GM12874 (cell line): Measurements from ENCODE around the gene MRPL41.

Experiments used
- TF ChIP-seq, protein P1 (sequence below): IDR thresholded peaks from 2 replicates; pipeline ENCODE4 v1.5.1; 2011; ENCODE audit warnings: low read depth, mild to moderate bottlenecking, control low read depth, low read length, moderate library complexity; ENCODE audit not compliant: insufficient read depth

MRPL41 gene

DNA sequence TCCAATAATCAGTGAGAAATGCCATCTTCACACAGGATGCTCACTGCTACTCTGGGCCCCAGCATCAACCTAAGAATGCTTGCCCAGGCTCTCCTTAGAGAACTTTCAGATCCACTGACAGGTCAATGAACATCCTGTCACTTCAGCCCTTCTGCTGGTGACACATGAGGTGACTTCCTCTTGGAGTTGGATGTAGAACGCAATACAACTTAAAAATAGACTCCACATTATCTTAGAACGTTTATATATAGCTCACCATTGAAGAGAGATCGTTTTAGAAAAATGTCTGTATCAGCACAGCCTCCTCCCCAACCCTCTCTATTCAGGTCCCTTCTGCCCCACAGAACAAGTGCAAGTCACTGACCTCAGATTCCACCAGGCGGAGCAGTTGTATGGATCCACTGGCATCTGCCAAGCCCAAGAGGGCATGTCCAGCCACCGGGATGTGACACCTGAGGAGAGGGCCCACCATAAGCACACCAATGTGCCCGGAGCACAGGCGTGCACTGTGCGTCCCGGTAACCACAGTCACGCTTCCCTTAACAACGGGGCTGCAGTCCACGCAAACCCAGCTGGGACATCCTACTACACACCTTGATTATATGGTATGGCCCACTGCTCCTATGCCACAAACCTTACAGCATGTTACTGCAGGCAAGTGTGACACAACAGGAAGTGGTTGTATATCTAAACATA is 24.2 kb downstream of the MRPL41 start:
- TF ChIP-seq, protein P1, sequence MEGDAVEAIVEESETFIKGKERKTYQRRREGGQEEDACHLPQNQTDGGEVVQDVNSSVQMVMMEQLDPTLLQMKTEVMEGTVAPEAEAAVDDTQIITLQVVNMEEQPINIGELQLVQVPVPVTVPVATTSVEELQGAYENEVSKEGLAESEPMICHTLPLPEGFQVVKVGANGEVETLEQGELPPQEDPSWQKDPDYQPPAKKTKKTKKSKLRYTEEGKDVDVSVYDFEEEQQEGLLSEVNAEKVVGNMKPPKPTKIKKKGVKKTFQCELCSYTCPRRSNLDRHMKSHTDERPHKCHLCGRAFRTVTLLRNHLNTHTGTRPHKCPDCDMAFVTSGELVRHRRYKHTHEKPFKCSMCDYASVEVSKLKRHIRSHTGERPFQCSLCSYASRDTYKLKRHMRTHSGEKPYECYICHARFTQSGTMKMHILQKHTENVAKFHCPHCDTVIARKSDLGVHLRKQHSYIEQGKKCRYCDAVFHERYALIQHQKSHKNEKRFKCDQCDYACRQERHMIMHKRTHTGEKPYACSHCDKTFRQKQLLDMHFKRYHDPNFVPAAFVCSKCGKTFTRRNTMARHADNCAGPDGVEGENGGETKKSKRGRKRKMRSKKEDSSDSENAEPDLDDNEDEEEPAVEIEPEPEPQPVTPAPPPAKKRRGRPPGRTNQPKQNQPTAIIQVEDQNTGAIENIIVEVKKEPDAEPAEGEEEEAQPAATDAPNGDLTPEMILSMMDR = no peak

DNA sequence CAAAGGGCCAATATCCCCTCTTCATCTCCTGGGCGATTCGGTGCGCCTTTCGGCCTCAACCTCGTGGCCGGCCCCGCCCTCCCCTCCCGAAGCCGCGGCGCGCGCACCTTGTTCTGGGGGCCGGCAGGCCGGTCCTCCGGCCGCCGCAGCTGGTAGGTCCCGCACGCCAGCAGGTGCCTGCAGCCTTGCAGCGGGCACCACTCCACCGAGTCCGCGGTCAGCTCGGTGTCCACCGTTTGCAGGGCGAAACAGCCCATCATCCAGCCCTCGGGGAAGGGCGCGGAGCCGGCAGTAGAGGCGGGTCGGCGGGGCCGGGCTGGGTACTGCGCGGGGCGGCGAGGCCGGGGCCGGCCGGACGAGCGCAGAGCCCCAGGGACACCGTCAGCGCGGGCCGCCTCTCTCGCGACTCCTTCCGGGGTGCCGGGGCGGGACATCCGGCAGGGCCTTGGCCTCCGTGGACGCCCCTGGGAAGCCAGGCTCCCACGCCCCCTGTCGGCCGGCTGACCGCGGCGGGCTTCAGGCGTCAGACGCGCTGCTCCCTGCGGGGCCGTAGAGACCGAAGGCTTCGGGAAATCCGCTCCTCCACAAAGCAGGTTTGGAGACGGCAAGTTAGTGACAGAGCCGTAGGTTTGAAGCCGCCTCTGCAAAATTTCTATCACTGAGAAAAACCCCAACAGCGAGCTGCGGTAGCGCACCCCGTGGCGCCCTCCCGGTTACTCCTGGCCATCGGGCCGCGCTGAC is 27.0 kb downstream of the MRPL41 start, which contains the start of gene DPH7:
DPH7 (minus strand) TSS at position 408 of the 741 bp plus-strand sequence; CDS start at position 260, 148 bp downstream.
- TF ChIP-seq, protein P1 = peak; percentile 98

DNA sequence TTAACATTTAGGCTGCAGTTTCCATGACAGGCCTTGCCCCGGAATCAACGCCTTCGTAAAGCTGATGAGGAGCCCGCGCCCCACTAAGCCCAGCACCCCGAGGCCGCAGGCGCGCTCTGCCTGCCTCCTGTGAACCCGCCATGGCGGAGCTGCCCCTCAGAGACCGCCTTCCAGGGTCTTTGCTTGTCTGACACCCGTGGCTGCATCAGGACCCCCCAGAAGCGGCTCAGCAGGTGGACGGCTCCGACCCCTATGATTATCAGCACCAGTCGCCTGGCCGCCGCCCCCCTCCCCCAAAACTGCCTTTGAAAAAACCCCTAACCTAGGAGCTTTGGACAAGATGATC is 27.6 kb downstream of the MRPL41 start:
- TF ChIP-seq, protein P1 = no peak

DNA sequence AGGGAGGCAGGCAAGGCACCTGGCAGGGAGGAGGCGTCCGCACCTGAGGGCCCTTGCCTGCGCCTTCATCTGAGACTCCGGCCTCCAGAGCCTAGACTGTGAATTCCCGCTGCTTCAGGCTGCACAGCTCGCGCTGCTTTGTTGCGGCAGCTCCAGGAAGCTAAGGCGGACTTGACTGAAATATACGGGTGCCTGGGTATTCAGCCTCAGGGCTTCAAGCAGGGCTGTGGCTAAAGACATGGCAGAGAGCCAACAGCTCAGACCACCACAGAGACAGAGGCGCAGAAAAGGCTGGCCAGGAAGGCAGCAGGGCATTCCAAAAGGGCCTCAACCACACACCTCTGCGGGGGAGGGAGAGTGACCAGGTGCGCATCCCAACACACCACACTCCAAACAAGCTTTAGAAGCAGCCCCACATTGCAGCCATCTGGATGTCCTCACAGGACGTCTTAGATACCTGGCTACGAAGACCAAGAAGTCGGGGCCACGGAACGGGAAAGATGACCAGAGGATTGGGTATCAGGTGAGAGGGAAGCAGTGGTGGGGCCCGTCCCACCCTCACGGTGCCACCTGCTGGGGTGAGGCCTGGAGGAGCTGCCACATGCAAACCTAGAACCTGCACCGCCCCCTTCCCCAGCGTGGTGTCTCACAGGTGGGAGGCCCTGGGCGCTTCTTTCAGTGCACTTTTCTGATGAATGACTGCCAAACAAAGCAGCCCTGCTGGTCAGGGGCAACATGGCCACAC is 28.7 kb downstream of the MRPL41 start:
- TF ChIP-seq, protein P1 = no peak

DNA sequence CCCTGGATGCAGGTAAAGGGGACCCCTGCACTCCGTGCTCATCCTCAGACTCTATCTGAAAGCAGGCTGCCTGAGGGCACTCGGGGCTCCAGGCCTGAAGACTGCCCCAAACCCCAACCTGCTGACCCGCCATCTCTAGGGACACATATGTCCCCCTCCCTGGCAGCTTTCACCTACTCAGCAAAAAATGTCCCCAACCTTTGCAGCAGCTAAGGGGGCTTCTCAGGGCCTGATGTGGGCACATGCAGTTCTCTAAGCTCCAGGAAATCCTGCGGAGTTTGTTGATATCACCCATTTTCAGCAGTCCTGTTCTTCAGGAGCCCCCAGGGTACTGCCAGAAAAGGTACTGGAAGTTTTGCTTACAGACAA is 29.3 kb downstream of the MRPL41 start:
- TF ChIP-seq, protein P1 = no peak

DNA sequence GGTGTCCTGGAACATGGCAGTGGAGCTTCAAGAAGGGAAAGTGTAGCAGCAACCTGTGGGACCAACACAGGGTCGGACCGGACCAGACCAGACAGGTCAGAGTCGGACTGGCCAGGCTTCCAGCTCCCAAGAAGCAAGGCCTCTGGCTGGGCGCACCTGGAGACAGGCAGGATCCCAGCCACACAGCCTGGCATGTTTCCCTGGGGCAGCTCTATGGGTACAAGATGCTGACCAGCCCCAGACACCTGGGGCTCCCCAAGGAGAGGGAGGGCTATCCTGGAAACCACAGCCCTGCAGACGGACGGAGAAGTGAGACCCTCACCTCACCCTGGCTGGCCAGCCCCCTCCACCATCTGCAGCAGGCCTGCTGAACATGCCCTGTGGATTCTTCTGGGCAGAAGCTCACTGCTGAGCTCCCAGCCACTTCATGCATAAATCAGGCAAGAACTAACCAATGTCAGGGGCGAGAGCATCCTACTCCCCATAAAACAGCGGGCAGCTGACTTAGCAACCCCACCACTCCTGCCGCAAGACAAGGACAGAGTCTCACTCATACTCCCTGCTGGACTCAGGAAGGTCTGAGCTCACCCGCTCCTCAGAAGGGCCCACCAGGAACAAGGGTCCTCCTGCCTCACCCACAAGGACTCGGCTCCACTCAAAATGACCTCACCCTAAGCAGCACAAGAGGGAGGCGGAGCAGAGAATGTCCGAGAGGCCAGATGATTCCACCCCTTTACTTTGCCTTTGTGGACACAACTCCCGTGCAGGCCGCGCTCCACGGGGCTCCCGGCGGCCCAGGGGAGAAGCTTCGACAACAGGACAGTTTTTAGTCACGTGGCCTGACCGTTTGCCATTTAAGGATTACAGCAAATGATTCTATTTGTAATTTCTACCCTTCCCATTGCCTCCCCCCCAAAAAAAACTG is 29.9 kb downstream of the MRPL41 start:
- TF ChIP-seq, protein P1 = no peak
